HG03108 (cell line): ENCODE results near the gene CRACR2A.

Source experiments
- ATAC-seq: cut with Tn5 transposase; IDR thresholded peaks from one replicate; pipeline ENCODE4 v1.9.1; 2021; ENCODE audit warnings: moderate library complexity; ENCODE audit not compliant: unreplicated experiment

CRACR2A gene

DNA sequence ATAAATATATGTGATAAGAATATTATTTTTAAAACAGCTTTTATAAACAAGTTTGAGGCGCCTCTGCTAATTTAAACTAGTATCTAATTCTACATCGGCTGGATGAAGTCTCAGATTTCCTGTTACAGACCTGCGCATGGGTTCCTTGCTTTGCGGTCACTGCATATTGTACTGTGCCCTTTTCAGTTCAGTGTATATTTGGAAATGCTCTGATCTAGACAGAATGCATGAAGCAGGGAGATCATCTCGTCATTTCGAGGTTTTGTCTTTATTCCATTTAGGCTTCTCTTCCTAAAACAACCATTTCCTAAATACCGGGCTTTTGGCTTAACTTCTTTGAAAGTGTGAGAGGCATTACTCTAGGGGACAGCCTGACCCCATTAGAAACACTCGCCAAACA, 25.6 kb downstream of the CRACR2A start:
- ATAC-seq = no peak

DNA sequence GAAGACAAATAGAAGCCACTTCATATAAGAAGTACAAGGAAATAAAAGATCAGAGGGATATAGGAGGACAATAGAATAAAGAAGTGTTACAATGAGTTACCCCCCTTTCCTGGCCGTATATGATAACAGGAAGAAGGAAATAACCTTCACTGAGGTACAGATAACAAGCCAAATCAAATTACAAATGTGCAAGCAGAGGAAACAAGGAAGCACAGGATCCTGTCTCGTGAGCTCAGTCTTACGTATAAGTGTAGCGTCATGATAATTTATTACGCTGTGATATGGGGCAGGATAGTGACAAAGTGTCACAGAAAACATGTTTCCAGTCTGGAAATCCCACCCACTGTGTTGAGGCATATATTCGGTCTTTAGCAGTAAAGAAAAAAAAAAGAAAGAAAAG, 26.5 kb downstream of the CRACR2A start:
- no peak for ATAC-seq

DNA sequence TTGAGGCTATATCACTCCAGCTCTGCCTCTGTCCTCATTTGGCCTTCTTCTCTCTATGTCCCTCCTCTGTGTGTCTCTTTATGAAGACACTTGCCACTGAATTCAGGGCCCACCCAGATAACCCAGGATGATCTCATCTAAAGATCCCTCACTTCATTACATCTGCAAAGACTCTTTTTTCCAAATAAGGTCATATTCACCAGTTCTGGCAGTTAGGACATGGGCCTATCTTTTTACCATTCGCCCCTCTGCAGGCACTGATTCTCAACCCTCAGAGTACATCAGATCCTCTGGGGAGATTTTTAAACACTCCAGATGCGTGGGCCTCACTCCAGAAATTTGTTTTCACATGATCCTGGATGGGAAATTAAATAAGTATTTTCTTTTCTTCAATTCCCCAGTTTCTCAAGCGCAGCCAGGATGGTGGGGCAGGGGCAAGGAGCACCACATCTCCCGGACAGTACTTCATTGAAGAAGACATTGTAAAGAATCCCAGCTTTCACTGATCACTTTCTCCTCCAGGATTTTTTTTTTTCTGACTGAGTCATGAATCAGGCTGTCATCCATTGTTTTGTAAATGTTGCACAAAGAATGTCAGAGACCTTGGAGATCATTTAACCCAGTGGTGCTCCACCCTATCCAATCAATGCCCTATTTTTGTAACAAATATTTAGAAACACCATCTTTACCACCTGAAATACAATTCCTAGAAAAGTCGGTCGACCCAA, 27.4 kb downstream of the CRACR2A start:
- ATAC-seq = no peak

DNA sequence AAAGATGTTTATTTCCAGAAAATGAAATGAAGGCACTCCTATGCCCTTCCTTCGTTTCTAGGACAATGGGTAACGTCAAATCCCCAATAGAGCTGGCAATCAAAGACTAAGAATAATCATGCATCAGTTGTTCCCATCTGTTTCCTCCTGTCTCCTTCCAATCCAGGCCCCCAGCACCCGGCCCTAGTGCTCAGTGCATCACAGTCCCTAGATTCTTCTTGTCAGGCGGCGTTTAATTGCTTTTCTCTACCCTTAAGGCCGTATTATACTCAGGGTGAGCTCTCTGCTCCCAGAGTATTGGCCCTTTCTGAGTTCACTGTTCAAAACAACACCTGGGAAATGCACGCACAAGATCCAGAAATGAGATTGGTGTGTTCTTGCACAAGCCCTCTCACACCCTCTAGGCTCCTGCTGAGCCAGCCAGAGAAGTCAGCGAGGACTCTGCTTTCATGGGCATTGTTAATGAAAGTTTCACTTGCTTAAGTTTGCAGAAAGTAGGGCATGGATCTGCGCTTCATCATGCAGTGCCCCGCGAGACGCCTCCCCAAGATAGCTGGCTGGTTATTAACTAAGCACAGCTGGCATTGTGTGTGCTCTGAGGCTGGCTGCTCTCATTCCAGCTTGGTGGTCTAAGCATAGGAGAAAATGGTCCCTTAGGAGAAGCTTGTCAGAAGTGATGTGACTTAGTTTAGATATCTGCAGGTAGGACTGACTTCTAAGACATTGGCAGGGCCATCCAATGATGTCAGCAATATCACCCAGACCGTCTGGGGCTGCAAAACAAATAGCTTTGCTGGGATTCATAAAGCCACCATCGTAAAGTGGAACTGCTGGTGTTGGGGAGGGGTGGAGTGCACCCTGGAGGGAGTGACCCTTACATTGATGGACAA, 28.7 kb downstream of the CRACR2A start:
- no peak for ATAC-seq

DNA sequence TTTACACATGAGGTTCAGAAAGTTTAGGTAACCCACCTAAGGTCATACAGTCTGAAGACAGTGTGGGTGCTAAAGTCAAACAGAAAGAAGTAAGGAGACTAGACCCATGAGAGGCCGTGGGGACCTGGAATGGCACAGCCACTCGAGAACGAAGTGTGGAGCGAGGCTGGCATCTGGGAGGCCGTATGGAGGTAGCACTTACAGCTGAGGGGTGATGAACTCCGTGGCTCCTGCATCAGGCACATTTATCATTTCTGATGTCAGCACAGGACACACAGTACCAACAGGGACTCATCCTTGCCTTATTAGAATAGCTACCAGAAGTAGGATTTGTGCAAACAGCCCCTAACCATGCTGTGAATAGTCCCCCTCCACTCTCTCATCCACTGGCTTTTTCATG, 30.5 kb downstream of the CRACR2A start:
- no peak for ATAC-seq

DNA sequence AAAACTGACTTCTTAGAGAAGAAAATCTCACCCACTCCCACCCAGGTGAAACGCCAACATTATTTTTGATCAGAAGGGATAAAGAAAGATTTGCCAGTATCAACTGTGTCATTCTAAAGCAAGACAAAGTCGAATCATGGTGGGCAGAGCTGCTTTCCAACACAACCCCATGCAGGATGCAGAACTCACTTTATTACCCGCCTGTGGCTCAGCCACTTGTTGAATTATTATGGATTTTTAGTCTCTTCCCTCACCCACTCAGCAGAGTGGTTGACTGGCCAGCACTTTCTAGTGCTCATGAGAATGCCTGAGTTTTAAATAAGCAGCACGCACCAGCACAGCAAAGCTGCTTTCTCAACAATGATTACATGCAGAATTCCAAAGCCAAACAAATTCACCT, 32.1 kb downstream of the CRACR2A start:
- ATAC-seq = no peak

DNA sequence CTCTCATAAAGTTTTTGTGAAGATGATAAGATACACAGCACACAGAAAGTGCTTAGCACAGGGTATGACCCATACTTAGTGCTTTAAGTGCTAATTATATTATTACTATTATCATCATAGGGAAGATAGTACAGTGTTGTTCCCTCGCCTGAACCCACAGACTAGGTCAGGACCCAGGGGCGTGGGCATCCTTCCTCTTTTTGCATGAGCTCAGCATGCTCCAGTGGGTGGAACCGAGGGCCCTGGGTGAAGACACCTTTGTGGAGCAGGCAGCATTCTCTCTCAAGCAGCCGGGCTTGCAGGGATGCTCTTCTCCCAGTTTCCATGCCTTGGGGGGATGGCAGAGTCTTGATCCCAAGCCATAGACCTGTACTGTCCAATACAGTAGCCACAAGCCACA, 34.8 kb downstream of the CRACR2A start:
- ATAC-seq = no peak

DNA sequence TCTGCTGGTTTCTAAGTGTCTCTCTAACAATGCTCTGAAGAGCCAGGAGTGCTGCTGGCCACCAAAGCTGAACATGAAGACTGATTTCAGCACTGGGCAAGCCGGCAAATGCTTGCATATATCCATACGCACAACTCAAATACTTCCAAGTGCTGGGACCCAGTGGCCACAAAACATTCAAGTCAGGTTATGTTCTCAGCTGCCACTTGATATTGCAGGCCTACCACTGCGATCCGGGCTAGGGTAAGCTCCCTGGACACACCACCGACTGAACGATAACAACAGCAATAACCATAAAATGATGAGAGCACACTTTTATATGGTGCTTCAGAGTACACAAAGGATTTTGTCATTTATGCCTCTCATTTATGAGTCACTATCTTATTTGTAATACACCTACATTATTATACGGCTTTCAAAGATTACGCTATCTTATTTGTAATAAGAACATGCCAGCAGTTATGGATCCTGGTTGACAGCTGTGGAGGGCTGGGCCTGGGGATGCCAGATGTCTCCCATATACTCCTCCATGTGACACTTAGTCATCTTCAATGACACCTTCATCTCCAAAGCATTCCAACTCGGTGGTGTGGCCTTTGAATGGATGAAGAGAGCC, 35.5 kb downstream of the CRACR2A start:
- ATAC-seq = no peak

DNA sequence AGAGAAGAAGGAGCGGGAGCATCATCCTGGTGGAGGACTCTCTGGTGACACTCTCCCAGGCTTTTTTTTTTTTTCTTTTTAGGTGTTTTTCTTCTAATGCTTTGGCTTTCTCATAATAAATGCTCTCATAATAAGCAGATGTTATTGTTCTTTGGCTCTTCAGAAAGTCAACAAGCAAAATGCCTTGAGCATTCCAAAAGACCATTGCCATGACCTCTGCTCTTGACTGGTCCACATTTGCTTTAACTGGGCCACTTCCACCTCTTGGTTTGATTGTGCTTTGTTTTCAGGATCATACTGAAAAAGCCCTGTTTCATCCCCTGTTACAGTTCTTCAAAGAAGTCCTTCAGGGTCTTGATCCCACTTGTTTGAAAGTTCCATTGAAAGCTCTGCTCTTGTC, 36.9 kb downstream of the CRACR2A start:
- no peak for ATAC-seq

DNA sequence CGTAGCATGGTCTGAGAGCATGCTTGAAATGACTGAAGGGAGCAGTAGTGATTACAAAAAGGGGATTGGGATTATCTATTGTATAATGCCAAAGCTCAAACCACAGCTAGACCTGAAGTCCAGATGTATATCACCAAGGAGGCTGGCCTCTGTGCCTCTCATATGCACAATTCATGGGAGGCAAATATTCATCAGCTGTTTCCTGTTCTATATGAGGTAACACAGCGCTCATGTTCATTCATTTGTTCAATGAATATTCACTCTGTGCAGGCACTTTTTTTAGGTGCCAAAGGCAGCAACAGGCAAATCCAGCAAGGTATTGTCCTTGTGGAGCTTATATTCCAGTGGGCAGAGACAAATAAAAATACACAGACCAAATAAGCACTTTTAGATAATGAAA, 39.0 kb downstream of the CRACR2A start:
- ATAC-seq = no peak

DNA sequence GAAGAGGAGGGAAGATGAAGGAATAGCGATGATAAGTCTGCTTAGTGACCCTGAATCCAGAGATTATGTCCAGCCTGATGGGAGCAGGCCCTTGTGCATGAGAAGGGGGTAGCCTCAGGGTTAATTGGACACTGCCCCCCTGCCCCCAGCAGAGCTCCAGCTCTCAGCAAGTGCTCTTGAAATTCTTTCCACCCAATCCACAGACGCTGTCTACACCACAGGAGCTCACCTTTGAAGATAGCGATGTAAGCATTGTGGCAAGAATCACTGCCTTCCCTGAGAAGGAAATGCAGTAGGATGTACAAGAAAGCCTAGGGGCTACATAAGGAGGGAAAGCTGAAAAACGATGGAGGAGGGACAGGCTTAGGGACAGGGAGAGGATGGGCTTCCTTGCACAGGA, 39.4 kb downstream of the CRACR2A start:
- no peak for ATAC-seq

DNA sequence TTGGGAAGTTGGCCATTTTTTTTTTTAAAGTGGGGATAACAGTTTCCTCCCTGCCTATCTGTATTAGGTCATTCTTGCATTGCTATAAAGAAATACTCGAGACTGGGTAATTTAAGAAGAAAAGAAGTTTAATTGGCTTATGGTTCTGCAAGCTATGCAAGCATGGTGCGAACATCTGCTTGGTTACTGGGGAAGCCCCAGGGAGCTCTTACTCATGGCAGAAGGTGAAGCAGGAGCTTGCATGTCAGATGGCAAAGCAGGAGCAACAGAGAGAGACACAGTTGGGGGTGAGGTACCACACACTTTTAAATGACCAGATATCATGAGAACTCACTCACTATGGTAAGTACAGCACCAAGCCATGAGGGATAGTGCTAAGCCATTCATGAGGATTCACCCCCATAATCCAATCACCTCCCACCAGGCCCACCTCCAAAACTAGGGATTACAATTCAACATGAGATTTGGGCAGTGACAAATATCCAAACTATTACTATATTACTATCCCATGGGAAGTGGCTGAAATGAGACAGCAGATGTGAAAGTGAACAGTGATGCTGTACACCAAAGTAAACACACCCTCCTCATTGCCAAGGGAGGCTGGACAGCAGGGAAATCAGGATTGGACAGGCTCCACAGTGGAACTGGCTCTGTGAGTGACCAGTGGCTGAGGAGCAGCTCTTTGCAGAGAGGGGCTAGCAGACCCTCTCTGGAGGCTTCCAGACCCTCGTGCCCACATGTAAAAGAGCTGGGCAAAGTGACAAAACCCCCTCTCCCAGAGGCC, 40.5 kb downstream of the CRACR2A start:
- ATAC-seq = no peak

DNA sequence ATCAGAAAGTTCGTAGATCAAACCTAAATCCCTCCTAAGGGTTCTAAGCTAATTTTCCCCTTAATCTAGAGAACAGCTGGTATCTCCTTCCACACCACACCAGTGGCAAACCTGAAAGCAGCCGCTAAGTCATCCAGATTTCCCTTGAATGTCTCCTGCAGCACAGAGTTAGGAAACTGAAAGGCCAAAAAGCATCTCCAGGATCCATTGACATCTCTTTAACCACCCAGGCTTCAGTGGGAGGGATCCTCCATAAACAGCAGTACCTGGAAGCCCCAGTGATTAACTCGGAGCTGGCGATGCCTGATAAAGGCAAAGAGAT, 47.6 kb downstream of the CRACR2A start:
- ATAC-seq = no peak

DNA sequence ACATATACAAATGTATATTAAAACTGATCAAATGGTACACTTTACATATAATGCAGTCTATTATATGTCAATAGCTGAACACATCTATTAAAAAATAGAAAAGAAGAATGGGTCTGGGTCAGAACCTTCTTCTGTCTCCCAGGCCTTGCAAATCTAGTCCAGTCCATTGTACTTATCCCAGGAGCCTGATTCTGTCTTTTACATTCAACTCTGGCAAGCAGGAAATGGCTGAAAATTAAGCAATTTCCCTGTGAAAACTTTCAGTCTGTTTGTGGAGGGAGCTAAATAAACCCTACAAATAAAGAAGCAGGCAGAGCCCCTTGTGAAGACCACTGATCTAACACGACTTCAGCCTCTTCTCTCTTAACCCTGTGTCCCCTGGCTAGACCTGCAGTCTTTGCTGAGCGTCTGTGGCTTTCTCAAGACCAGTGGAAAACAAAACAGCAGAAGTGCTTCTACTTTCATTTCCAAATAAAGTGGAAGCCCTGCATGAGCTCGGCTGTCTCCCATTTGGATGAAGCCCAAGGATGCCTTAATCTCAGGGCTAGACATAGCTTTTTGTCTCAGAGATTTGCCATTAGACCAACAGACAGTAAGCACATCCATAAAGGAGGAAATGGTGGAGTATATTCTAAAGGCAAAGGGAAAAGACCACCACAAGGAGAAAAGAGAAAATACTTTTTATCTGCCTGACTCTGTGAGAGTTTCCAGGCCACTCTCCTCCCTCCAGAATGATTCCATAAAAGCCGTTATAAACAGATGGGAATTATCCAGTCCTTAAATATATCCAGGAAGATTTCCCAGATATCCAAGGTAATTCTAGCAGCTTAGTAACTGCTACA, 48.2 kb downstream of the CRACR2A start:
- ATAC-seq = no peak

DNA sequence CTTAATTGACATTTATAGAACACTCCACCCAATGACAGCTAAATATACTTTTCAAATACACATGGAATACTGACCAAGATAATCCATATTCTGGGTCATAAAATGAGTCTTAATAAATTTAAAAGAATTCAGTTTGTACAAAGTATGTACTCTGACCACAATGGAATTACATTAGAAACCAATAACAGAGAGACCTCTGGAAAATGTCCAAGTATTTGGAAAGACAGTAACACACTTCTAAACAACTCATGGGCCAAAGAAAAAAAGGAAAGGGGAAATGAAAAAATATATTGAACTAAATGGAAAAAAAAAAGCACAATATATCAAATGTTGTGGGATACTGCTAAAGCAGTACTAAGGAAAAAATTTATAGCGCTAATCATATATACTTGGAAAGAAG, 52.0 kb downstream of the CRACR2A start:
- ATAC-seq = no peak

DNA sequence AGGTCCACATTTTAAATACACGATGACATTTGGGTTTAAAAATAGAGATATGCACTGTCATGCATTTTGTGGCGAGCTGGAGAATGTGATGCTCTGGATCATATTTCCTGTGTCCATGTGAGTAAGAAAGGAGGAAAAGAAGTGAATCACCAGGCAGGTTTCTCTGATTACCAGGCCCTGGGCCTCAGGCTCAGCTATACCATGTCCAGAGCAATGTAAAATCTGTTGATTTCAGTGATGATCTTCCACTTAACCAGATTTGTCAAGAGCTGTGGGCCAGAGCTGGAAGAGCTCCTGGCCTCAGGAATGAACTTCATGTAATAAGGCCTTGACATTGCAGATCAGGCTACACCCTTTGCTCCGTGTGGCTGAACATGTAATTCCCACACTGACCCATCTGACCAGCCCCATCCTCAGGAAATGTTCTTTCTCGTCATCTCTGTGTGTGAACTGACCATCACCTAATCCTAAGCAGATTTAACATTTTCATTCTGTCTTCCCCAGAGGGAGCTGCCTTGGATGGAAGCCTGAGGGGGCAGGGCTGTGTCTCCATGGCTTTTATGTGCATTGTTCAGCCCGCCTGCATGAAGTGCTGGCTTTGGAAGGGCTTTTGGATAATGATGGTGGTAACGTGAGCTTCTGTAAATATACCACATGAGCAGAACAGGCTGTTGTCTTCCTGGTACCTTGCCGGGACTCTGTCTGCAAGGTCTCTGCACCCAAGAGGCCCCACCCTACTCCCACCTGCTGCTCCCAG, 54.5 kb downstream of the CRACR2A start:
- ATAC-seq = no peak

DNA sequence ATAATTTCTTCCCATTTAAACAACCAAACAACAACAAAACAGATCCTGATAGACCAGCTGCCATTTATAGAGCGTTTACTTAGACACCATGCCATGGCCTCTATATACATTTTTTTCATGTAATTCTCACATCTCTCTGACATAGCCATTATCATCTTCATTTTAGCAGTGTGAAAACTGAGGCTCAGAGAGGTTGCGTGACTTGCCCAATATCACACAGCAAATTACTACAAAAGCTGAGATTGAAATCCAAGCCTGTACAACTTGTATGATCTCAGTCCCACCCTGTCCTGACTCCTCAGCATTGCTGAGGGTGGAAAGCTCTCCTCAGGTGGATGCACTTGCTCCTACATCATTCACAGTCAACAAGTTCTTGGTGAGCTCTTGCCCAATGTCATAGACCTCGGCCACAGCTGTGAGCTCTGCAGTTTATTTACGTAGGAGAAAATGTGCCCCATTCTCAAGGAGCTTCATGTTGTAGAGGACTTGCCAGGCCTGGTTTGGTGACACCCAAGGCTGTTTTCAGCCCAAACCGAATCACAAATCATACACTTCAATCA, 55.5 kb downstream of the CRACR2A start:
- ATAC-seq = no peak

DNA sequence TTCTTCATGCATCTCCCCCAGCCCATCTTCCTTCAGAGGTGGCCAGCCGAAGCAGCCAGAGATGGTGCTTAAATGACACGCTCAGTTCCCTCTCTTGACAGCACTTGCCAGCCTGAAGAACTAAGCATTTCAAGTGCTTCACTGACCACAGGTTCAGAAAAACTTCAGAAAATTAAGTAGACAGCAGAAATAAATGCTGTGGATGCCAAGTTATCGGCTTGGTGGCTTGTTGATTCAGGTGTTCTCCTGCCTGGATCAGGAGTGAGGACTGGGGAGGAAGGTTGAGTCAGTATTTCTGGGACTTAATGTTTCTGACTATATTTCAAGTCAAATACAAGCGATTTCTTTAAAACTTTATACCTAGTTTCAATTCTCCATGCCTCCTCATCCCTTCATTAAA, 58.2 kb downstream of the CRACR2A start:
- no peak for ATAC-seq

DNA sequence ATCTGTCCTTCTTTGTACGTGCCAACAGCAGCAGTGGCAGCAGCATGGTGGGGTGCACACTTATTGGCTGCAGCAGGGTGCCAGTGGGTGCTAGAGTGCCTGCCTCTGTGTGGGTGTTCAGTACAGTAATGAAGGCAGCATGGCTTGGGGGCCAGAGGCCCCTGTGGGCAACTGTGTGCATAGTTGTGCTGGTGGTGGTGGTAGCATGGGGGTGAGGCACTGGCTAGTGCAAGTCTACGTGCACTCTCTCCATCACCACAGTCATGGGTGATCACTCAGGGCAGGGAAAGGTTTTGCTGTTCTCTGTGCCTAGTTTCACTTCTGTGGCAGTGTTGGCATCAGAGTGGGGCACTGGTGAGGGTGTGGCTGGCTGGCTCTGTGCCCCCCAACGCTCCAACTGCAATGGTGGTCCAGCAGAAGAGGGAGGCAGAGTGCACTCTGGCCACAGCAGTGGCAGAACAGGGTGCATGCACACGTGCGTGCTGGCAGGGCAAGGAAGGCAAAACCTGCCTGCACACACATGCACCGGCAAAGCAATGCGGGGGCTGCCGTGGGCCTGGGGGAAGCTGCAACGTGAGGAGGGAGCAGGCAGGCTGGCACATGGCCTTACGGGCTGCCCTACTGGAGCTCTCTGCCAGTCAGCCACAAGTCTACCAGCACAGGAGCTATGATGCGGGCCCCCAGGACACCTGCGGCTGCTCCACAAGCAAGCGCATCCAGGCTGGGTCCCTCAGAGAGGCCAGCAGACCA, 60.1 kb downstream of the CRACR2A start:
- no peak for ATAC-seq
